Neural progenitor cell (in vitro differentiated cells): ENCODE data around the gene TCF7. TPM values are rescaled to one million over a fixed set of nuclear protein-coding genes. Genes with fewer than 3 reads are reported as not detected.

ENCODE experiments used
- DNase-seq: peaks from one replicate; pipeline ENCODE4 v3.0.0-alpha.2; 2016; ENCODE audit warnings: low spot score
- H2AFZ ChIP-seq: fragments of 200-600 bp; sonication (generic); replicated peaks from 2 replicates; pipeline ENCODE4 v1.6.1; 2016; ENCODE audit warnings: antibody characterized with exemption
- H3F3A ChIP-seq: fragments of 200-600 bp; sonication (generic); 2 replicates; pipeline ENCODE4 v1.6.1; 2016; ENCODE audit warnings: antibody characterized with exemption, low read depth
- H3K27ac ChIP-seq: fragments of 200-600 bp; sonication (generic); 2 replicates; pipeline ENCODE4 v1.5.1; 2016; ENCODE audit warnings: mild to moderate bottlenecking
- H3K27me3 ChIP-seq: fragments of 200-600 bp; sonication (generic); 2 replicates; pipeline ENCODE4 v1.6.1; 2016; ENCODE audit warnings: mild to moderate bottlenecking, moderate library complexity
- H3K36me3 ChIP-seq: fragments of 200-600 bp; sonication (generic); 2 replicates; pipeline ENCODE4 v1.5.1; 2016
- H3K4me1 ChIP-seq: fragments of 200-600 bp; sonication (generic); 2 replicates; pipeline ENCODE4 v1.6.1; 2016; ENCODE audit warnings: mixed run types
- H3K4me2 ChIP-seq: fragments of 200-600 bp; sonication (generic); 2 replicates; pipeline ENCODE4 v1.6.1; 2016
- H3K4me3 ChIP-seq: fragments of 200-600 bp; sonication (generic); 2 replicates; pipeline ENCODE4 v1.5.1; 2016
- H3K79me2 ChIP-seq: fragments of 200-600 bp; sonication (generic); 2 replicates; pipeline ENCODE4 v1.6.1; 2016; ENCODE audit warnings: low read depth
- H3K9ac ChIP-seq: fragments of 200-600 bp; sonication (generic); 2 replicates; pipeline ENCODE4 v1.6.1; 2016
- H3K9me3 ChIP-seq: fragments of 200-600 bp; sonication (generic); 2 replicates; pipeline ENCODE4 v1.5.1; 2016; ENCODE audit warnings: low read depth
- H4K20me1 ChIP-seq: fragments of 200-600 bp; sonication (generic); 2 replicates; pipeline ENCODE4 v1.6.1; 2016; ENCODE audit warnings: low read depth
- H3K27ac Mint-ChIP-seq: 3 replicates; pipeline ENCODE4 v1.8.0; 2021; ENCODE audit warnings: mixed read lengths
- H3K27me3 Mint-ChIP-seq: 2 replicates; pipeline ENCODE4 v1.8.0; 2022; ENCODE audit warnings: low read depth, mild to moderate bottlenecking, inconsistent platforms, moderate library complexity, mixed read lengths; ENCODE audit not compliant: insufficient read depth
- H3K36me3 Mint-ChIP-seq: 3 replicates; pipeline ENCODE4 v1.8.0; 2021; ENCODE audit warnings: mixed read lengths
- H3K4me1 Mint-ChIP-seq: 3 replicates; pipeline ENCODE4 v1.8.0; 2021; ENCODE audit warnings: mixed read lengths
- H3K4me3 Mint-ChIP-seq: 3 replicates; pipeline ENCODE4 v1.8.0; 2021; ENCODE audit warnings: mild to moderate bottlenecking, moderate library complexity, mixed read lengths
- H3K9me3 Mint-ChIP-seq: 3 replicates; pipeline ENCODE4 v1.8.0; 2020; ENCODE audit warnings: mixed read lengths
- CTCF ChIP-seq: fragments of 200-600 bp; sonication (generic); IDR thresholded peaks from 2 replicates; pipeline ENCODE4 v1.5.1; 2017; ENCODE audit warnings: antibody characterized with exemption, mild to moderate bottlenecking
- EZH2 ChIP-seq: fragments of 200-600 bp; sonication (generic); IDR thresholded peaks from 2 replicates; pipeline ENCODE4 v1.6.1; 2017; ENCODE audit warnings: antibody characterized with exemption, mild to moderate bottlenecking, moderate library complexity
- EZH2phosphoT487 ChIP-seq: fragments of 200-600 bp; sonication (generic); IDR thresholded peaks from 2 replicates; pipeline ENCODE4 v1.6.1; 2017; ENCODE audit warnings: antibody characterized with exemption
- total RNA-seq: library from RNA; depleted of rRNA; stranded (reverse); fragments of >200 nt; gene quantifications from 2 replicates; pipeline ENCODE4 v1.2.3, GENCODE V29; 2015; ENCODE audit warnings: low replicate concordance

Gene TCF7
- total RNA-seq, 1 donor from 2014 or later: 0.73 TPM

- Histone ChIP-seq H3K36me3 (no peaks in the 10 kb centered on the region), H3K4me2 (no peak overlapping the region), H2AFZ (no peak overlapping the region), H3F3A (no peaks in the 10 kb centered on the region), H3K4me3 (no peak overlapping the region), H3K79me2 (no peaks in the 10 kb centered on the region), H3K9ac (no peak overlapping the region), H3K9me3 (no peaks in the 10 kb centered on the region), H3K4me1 (peaks cover 13% of the 10 kb centered on the region), H3K27ac (no peak overlapping the region), H4K20me1 (no peaks in the 10 kb centered on the region), H3K27me3 (no peaks in the 10 kb centered on the region)
- no peaks in the 10 kb centered on the region for H3K9me3 Mint-ChIP-seq
- no peaks in the 10 kb centered on the region for H3K36me3 Mint-ChIP-seq
- TF ChIP-seq CTCF (no peak), EZH2 (no peak), EZH2phosphoT487 (no peak)
- no peak for DNase-seq
- peaks cover 6% of the 10 kb centered on the region for H3K27me3 Mint-ChIP-seq
- no peak overlapping the region for H3K4me3 Mint-ChIP-seq
- peaks cover 22% of the 10 kb centered on the region for H3K4me1 Mint-ChIP-seq
- no peak overlapping the region for H3K27ac Mint-ChIP-seq
Measured at GRCh38 chr5:134088291-134088690, 26.2 kb upstream of the TCF7 start.

GRCh38 chr5:134088994-134089560 is 25.4 kb upstream of the TCF7 start:
- Mint-ChIP-seq H3K27ac (no peak overlapping the region), H3K4me1 (peaks cover 25% of the 10 kb centered on the region), H3K36me3 (no peaks in the 10 kb centered on the region), H3K9me3 (peaks cover under 1% of the 10 kb centered on the region), H3K4me3 (no peak overlapping the region), H3K27me3 (peaks cover 4% of the 10 kb centered on the region)
- Histone ChIP-seq H3K4me3 (no peak overlapping the region), H3K9me3 (no peaks in the 10 kb centered on the region), H3K27me3 (no peaks in the 10 kb centered on the region), H3K9ac (no peak overlapping the region), H4K20me1 (no peaks in the 10 kb centered on the region), H3F3A (no peaks in the 10 kb centered on the region), H3K79me2 (no peaks in the 10 kb centered on the region), H2AFZ (peak overlapping the region; percentile 84), H3K27ac (no peak overlapping the region), H3K4me1 (peaks cover 13% of the 10 kb centered on the region), H3K4me2 (no peak overlapping the region), H3K36me3 (no peaks in the 10 kb centered on the region)
- no peak for DNase-seq
- no peak for TF ChIP-seq EZH2phosphoT487
- TF ChIP-seq EZH2: no peak
- no peak for TF ChIP-seq CTCF

GRCh38 chr5:134090522-134090921 is 24.0 kb upstream of the TCF7 start:
- no peak for TF ChIP-seq CTCF
- no peak for TF ChIP-seq EZH2phosphoT487
- no peak for TF ChIP-seq EZH2
- H3K4me3 Mint-ChIP-seq: no peak overlapping the region
- H3K4me3 ChIP-seq: no peak overlapping the region
- H2AFZ ChIP-seq: no peak overlapping the region
- no peak overlapping the region for H3K4me2 ChIP-seq
- peaks cover 4% of the 10 kb centered on the region for H3K27me3 Mint-ChIP-seq
- no peak for DNase-seq
- H3K27me3 ChIP-seq: no peaks in the 10 kb centered on the region
- H3K9me3 ChIP-seq: no peaks in the 10 kb centered on the region
- peaks cover 2% of the 10 kb centered on the region for H3K9me3 Mint-ChIP-seq
- peaks cover 13% of the 10 kb centered on the region for H3K4me1 ChIP-seq
- H3K9ac ChIP-seq: no peak overlapping the region
- H3K27ac ChIP-seq: no peak overlapping the region
- no peaks in the 10 kb centered on the region for H3F3A ChIP-seq
- H4K20me1 ChIP-seq: no peaks in the 10 kb centered on the region
- no peaks in the 10 kb centered on the region for H3K36me3 Mint-ChIP-seq
- no peaks in the 10 kb centered on the region for H3K79me2 ChIP-seq
- H3K36me3 ChIP-seq: no peaks in the 10 kb centered on the region
- H3K4me1 Mint-ChIP-seq: peaks cover 28% of the 10 kb centered on the region
- H3K27ac Mint-ChIP-seq: no peak overlapping the region
